ACC112 (cell line): ENCODE measurements around the gene CD63.

Source experiments
- H2AFZ ChIP-seq: fragments of 200-600 bp; sonication (generic); one replicate; pipeline ENCODE4 v1.6.0; 2017; ENCODE audit warnings: antibody characterized with exemption, low read length; ENCODE audit not compliant: unreplicated experiment
- H3K27ac ChIP-seq: fragments of 200-600 bp; sonication (generic); 2 replicates; pipeline ENCODE4 v1.5.1; 2014; ENCODE audit warnings: low read depth, mild to moderate bottlenecking, antibody characterized with exemption, low read length, moderate library complexity
- H3K27me3 ChIP-seq: fragments of 200-600 bp; sonication (generic); 2 replicates; pipeline ENCODE4 v1.6.1; 2014; ENCODE audit warnings: mild to moderate bottlenecking, antibody characterized with exemption, low read length, moderate library complexity, mixed read lengths; ENCODE audit not compliant: insufficient read depth
- H3K36me3 ChIP-seq: fragments of 200-600 bp; sonication (generic); 2 replicates; pipeline ENCODE4 v1.6.1; 2016; ENCODE audit warnings: mild to moderate bottlenecking, antibody characterized with exemption, low read length, moderate library complexity, mixed read lengths; ENCODE audit not compliant: insufficient read depth
- H3K4me1 ChIP-seq: fragments of 200-600 bp; sonication (generic); one replicate; pipeline ENCODE4 v1.6.1; 2016; ENCODE audit warnings: low read length, mixed read lengths; ENCODE audit not compliant: insufficient read depth, unreplicated experiment, control insufficient read depth
- H3K4me3 ChIP-seq: fragments of 200-600 bp; sonication (generic); 2 replicates; pipeline ENCODE4 v1.5.1; 2014; ENCODE audit warnings: mild to moderate bottlenecking, low read depth, low read length
- H3K79me2 ChIP-seq: fragments of 200-600 bp; sonication (generic); one replicate; pipeline ENCODE4 v1.6.0; 2016; ENCODE audit warnings: low read length; ENCODE audit not compliant: control insufficient read depth, unreplicated experiment, insufficient read depth

CD63 gene

DNA sequence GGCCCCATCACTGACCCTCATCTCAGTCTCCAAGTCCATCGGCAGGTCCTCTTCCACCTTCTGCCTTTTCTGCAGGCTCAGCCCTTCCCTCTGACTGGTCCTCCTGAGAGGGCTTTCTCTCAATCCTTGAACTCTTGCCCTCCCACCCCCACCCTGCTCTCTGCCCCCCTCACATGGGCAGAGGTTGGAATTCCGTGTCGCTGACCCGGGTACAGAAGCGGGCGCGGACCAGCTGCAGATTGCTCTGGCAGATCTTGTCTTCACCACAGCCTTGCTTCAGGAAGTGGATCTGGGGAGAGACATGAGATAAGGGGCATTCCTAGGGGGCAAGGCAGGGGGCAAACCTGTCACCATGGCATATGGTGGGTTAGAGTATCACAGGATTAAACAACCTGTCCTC is 33.5 kb downstream of the CD63 start:
- Histone ChIP-seq H3K27me3 (no peaks in the 10 kb centered on the region), H3K79me2 (no peaks in the 10 kb centered on the region), H3K27ac (no peak overlapping the region), H3K36me3 (no peaks in the 10 kb centered on the region), H2AFZ (no peak overlapping the region), H3K4me3 (no peak overlapping the region), H3K4me1 (peaks cover under 1% of the 10 kb centered on the region)

GRCh38 chr12:55694651-55695050 is 34.2 kb downstream of the CD63 start:
- H3K27ac ChIP-seq, result no peak overlapping the region
- H2AFZ ChIP-seq, result no peak overlapping the region
- no peaks in the 10 kb centered on the region for H3K79me2 ChIP-seq
- no peak overlapping the region for H3K4me3 ChIP-seq
- no peaks in the 10 kb centered on the region for H3K36me3 ChIP-seq
- H3K4me1 ChIP-seq, result no peaks in the 10 kb centered on the region
- H3K27me3 ChIP-seq, result no peaks in the 10 kb centered on the region

DNA sequence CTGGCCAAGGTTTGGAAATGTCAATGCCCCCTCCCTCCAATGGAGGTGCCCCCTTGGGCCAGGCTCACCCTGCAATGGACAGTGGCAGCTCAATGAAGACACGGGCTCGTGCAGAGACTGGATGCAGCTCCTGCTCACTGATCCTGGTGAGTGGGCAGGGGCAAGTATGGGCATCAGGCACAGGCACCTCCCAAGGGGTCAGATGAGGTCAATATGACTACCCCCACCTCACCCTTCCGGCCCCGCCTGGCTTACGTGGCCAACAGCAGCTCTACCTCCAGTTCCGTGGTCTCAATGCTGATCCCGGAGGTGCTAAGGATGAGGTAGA is 34.7 kb downstream of the CD63 start:
- no peaks in the 10 kb centered on the region for H3K36me3 ChIP-seq
- H3K4me1 ChIP-seq, result no peaks in the 10 kb centered on the region
- H3K27me3 ChIP-seq, result no peaks in the 10 kb centered on the region
- no peaks in the 10 kb centered on the region for H3K79me2 ChIP-seq
- no peak overlapping the region for H3K4me3 ChIP-seq
- H3K27ac ChIP-seq, result no peak overlapping the region
- no peak overlapping the region for H2AFZ ChIP-seq

DNA sequence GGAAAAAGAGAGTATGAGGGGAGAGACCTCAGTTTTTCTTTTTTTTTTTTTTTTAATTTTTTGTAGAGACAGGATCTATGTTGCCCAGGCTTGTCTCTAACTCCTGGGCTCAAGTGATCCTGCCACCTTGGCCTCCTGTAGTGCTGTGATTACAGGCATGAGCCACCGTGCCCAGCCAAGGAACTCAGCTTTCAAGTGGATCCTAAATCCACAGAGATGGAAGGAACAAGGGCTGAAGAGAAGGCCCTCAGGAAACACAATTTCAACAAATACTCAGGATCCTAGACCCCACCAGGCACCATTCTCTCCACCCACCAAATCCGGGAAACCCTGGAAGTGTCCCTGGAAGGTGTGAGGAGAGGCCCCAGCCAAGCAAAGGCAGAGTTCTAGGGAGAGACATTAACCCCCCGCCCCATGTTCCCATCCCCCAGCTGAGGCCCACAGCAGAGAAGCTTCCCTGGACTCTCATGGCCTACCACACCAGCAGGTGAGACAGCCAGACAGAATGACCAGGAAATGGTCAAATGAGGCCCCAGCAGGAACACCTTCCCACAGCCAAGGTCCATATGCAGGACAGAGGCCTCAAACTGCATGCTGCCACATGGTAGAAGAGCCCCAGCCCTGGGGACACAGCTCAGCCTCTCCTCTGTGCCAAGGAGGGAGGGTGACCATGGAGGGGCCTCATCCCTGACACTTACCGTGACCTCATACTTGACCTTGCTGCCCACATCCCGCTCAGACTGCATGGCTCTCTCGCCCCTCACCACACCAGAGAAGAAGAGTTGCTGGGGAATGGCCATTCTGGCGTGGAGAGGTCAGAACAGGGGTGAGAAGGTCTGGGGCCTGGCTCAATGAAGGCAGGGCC is 35.3 kb downstream of the CD63 start:
- no peak overlapping the region for H3K27ac ChIP-seq
- no peak overlapping the region for H2AFZ ChIP-seq
- no peaks in the 10 kb centered on the region for H3K27me3 ChIP-seq
- H3K79me2 ChIP-seq, result no peaks in the 10 kb centered on the region
- H3K4me1 ChIP-seq, result no peaks in the 10 kb centered on the region
- H3K4me3 ChIP-seq, result no peak overlapping the region
- no peaks in the 10 kb centered on the region for H3K36me3 ChIP-seq

GRCh38 chr12:55692631-55693322 is 36.0 kb downstream of the CD63 start:
- no peaks in the 10 kb centered on the region for H3K79me2 ChIP-seq
- no peaks in the 10 kb centered on the region for H3K27me3 ChIP-seq
- H3K27ac ChIP-seq, result no peak overlapping the region
- no peak overlapping the region for H2AFZ ChIP-seq
- H3K4me1 ChIP-seq, result no peaks in the 10 kb centered on the region
- H3K4me3 ChIP-seq, result no peak overlapping the region
- no peaks in the 10 kb centered on the region for H3K36me3 ChIP-seq

- H2AFZ ChIP-seq, result no peak overlapping the region
- no peaks in the 10 kb centered on the region for H3K36me3 ChIP-seq
- no peak overlapping the region for H3K27ac ChIP-seq
- H3K27me3 ChIP-seq, result no peaks in the 10 kb centered on the region
- H3K4me3 ChIP-seq, result no peak overlapping the region
- H3K4me1 ChIP-seq, result no peaks in the 10 kb centered on the region
- H3K79me2 ChIP-seq, result no peaks in the 10 kb centered on the region
Observed at GRCh38 chr12:55688716-55689655, 39.8 kb downstream of the CD63 start.

DNA sequence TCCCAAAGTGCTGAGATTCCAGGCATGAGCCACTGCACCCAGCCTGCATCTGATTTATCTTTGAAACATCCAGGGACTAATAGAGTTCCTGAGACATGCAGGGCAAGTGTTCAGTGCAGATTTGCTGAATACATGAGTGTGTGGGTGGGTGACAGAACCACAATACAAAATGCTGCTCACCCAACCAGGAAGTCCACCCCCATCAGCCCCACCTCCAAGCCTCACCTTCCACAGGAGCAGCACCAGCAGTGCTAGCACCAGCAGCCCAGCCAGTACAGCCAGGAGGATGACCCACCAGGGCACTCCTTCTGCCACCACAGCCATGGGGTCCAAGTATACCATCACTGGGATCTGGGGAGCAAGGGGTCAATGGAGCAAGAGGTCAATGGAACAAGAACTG is 41.1 kb downstream of the CD63 start:
- no peak overlapping the region for H3K27ac ChIP-seq
- no peak overlapping the region for H2AFZ ChIP-seq
- H3K4me1 ChIP-seq, result no peaks in the 10 kb centered on the region
- no peaks in the 10 kb centered on the region for H3K36me3 ChIP-seq
- no peak overlapping the region for H3K4me3 ChIP-seq
- H3K79me2 ChIP-seq, result no peaks in the 10 kb centered on the region
- no peaks in the 10 kb centered on the region for H3K27me3 ChIP-seq

GRCh38 chr12:55686366-55687010 is 42.3 kb downstream of the CD63 start:
- Histone ChIP-seq H3K36me3 (no peaks in the 10 kb centered on the region), H2AFZ (no peak overlapping the region), H3K27me3 (no peaks in the 10 kb centered on the region), H3K4me3 (no peak overlapping the region), H3K27ac (no peak overlapping the region), H3K4me1 (peaks cover 7% of the 10 kb centered on the region), H3K79me2 (no peaks in the 10 kb centered on the region)

GRCh38 chr12:55685671-55686070 is 43.1 kb downstream of the CD63 start:
- no peak overlapping the region for H3K4me3 ChIP-seq
- H3K36me3 ChIP-seq, result no peaks in the 10 kb centered on the region
- H3K27me3 ChIP-seq, result no peaks in the 10 kb centered on the region
- peaks cover 13% of the 10 kb centered on the region for H3K4me1 ChIP-seq
- no peak overlapping the region for H3K27ac ChIP-seq
- no peak overlapping the region for H2AFZ ChIP-seq
- no peaks in the 10 kb centered on the region for H3K79me2 ChIP-seq

DNA sequence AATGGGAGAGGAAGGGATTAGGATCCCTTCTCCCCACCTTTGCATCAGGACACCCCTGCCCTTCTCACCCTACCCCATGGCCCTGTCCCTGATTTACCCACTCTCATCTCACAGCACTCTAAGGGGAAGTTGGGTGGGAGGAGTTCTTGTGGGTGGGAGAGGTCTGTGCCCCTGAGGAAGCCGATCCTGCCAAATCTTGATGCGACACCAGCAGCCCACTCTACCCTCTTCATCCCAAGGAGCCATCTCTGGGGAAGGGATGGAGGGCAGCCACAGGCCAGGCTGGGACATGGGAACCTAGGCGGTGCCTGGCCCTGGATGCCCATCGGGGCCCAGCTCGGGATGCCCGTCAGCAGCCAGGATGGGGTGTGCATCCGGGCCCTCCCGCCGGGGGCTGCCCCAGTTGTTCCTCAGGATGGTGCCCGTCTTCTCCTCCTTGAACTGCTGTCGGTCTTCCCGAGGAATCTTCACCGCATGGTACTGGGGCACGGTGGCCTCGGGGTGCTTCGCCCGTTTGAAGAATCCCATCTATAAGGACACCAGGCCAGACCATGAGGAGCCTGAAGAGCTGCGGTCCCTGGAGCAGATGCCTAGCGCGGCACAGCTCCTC is 43.9 kb downstream of the CD63 start:
- Histone ChIP-seq H3K36me3 (no peaks in the 10 kb centered on the region), H3K4me1 (peaks cover 13% of the 10 kb centered on the region), H3K27ac (no peak overlapping the region), H3K27me3 (no peaks in the 10 kb centered on the region), H3K79me2 (no peaks in the 10 kb centered on the region), H3K4me3 (no peak overlapping the region), H2AFZ (no peak overlapping the region)
